MCF 10A (cell line): ENCODE data around the gene RAB3GAP2. TPM values are rescaled to one million over a fixed set of nuclear protein-coding genes. Genes with fewer than 3 reads are reported as not detected.
A peak's percentile ranks its signal among the peaks of the same experiment; 100 is the strongest.

Source experiments
- BruUV-seq: library from RNA; stranded (reverse); fragments of 400-500 nt; replicated peaks from 2 replicates; lab custom pipeline; 2021; lab: Mats Ljungman, UMichigan
- CTCF ChIA-PET: fragments of 300-600 bp; sonication (Branson Sonifier 250); formaldehyde crosslinking; extraction: SDS; loops from one replicate; lab custom pipeline; 2021; ENCODE audit warnings: antibody characterized with exemption, inconsistent platforms; lab: Yijun Ruan, JAX
- POLR2A ChIA-PET: fragments of 300-600, 350-650 bp; sonication (Branson Sonifier 250); formaldehyde crosslinking; extraction: SDS; loops from one replicate; lab custom pipeline; 2020; ENCODE audit warnings: antibody characterized with exemption, inconsistent platforms; lab: Yijun Ruan, JAX
- DNase-seq: peaks from one replicate; pipeline ENCODE4 v3.0.0-alpha.2; 2018; ENCODE audit not compliant: unreplicated experiment
- H3K27ac Mint-ChIP-seq: one replicate; pipeline ENCODE4 v1.8.0; 2022; ENCODE audit warnings: mild to moderate bottlenecking, low read depth, mixed read lengths; ENCODE audit not compliant: unreplicated experiment
- H3K27me3 Mint-ChIP-seq: one replicate; pipeline ENCODE4 v1.8.0; 2022; ENCODE audit warnings: mixed read lengths; ENCODE audit not compliant: insufficient read depth, unreplicated experiment
- H3K36me3 Mint-ChIP-seq: one replicate; pipeline ENCODE4 v1.8.0; 2022; ENCODE audit warnings: mild to moderate bottlenecking, moderate library complexity, mixed read lengths; ENCODE audit not compliant: insufficient read depth, unreplicated experiment
- H3K4me1 Mint-ChIP-seq: one replicate; pipeline ENCODE4 v1.8.0; 2022; ENCODE audit warnings: mixed read lengths; ENCODE audit not compliant: insufficient read depth, unreplicated experiment
- H3K4me3 Mint-ChIP-seq: one replicate; pipeline ENCODE4 v1.8.0; 2022; ENCODE audit warnings: mild to moderate bottlenecking, moderate library complexity, mixed read lengths; ENCODE audit not compliant: unreplicated experiment
- H3K9me3 Mint-ChIP-seq: one replicate; pipeline ENCODE4 v1.8.0; 2022; ENCODE audit warnings: mixed read lengths; ENCODE audit not compliant: unreplicated experiment
- intact Hi-C: fragments of 100-400 bp; cut with micrococcal nuclease; formaldehyde crosslinking; loops from 2 replicates; pipeline ENCODE4 v1.14.1; 2022
- total RNA-seq: library from RNA; stranded (reverse); gene quantifications from 2 replicates; pipeline ENCODE4 v1.2.3, GENCODE V29; 2022
- TF ChIP-seq, protein P1 (sequence below): fragments of 200-600 bp; IDR thresholded peaks from one replicate; pipeline ENCODE4 v1.8.0; 2022; ENCODE audit warnings: antibody characterized with exemption, mild to moderate bottlenecking; ENCODE audit not compliant: unreplicated experiment

The RAB3GAP2 gene
- total RNA-seq, 1 experiment from 2014 or later: 93.3 TPM

DNA sequence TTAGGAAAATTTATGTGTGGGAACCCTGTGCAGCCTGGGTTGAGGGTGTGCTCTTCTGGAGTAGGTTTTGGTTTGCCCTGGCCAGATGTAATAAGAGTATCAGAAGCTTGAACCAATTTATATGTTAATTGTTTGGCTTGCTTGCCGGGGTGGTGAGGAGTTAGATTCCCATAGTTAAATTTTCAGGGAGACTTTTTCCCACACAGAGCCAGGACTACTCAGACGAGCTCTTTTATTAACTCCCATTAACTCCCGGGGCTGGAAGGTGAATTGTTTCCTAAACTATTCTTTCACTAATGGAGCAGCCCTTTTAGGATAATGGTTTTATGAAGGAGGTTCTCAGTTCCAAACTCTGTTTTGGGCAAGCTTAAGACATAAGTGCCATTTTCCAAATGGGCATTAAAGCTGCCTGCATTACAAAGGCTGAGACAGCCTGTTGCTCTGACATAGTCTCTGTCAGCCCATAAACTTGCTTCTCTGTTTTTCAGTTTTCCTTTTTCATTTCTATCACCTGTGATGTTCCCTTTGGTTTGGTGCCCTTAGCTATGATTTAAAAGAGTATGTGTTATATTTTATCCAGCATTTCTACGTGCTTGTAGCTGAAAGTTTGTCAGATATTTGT lies 18.0 kb upstream of the RAB3GAP2 start:
- Mint-ChIP-seq H3K27ac (no peak overlapping the region), H3K4me3 (no peak overlapping the region), H3K9me3 (no peaks in the 10 kb centered on the region), H3K27me3 (no peaks in the 10 kb centered on the region), H3K4me1 (peaks cover 5% of the 10 kb centered on the region), H3K36me3 (no peaks in the 10 kb centered on the region)
- TF ChIP-seq, protein P1, sequence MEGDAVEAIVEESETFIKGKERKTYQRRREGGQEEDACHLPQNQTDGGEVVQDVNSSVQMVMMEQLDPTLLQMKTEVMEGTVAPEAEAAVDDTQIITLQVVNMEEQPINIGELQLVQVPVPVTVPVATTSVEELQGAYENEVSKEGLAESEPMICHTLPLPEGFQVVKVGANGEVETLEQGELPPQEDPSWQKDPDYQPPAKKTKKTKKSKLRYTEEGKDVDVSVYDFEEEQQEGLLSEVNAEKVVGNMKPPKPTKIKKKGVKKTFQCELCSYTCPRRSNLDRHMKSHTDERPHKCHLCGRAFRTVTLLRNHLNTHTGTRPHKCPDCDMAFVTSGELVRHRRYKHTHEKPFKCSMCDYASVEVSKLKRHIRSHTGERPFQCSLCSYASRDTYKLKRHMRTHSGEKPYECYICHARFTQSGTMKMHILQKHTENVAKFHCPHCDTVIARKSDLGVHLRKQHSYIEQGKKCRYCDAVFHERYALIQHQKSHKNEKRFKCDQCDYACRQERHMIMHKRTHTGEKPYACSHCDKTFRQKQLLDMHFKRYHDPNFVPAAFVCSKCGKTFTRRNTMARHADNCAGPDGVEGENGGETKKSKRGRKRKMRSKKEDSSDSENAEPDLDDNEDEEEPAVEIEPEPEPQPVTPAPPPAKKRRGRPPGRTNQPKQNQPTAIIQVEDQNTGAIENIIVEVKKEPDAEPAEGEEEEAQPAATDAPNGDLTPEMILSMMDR: no peak
- CTCF ChIA-PET: interaction anchor here (0.7 to 2.7 kb wide), 12 partner anchors 9 to 1010 kb away, joined by 3 to 34 read pairs (median 4); no protein-coding TSS in a partner anchor
- intact Hi-C loops: no loop called here
- POLR2A ChIA-PET: interaction anchor here (0.6 to 1.9 kb wide), 5 partner anchors 10 to 458 kb away, joined by 3 to 11 read pairs (median 7); partner anchors contain the start of genes MTARC2 and RAB3GAP2
- BruUV-seq: no TSS peak
- DNase-seq: no peak

DNA sequence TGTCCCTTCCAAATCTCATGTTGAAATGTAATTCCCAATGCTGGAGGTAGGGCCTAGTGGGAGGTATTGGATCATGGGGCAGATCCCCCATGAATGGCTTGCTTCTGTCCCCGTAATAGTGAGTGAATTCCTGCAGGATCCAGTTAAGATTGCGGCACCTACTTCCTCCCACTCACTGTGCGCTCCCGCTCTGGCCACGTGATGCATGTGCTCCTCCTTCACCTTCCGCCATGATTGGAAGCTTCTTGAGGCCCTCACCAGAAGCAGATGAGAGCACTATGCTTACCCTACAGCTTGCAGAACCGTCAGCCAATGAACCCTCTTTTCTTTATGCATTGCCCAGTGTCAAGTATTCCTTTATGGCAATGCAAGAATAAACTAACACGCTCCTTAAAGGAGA lies 14.9 kb upstream of the RAB3GAP2 start:
- no peak overlapping the region for H3K27ac Mint-ChIP-seq
- ChIA-PET CTCF (interaction anchor here (0.6 to 14.1 kb wide), 9 partner anchors 10 to 523 kb away, joined by 3 to 329 read pairs (median 6); partner anchors contain the start of gene RAB3GAP2), POLR2A (interaction anchor here (1.4 to 1.7 kb wide), 2 partner anchors 9 to 14 kb away, joined by 3 read pairs; partner anchors contain the start of gene RAB3GAP2)
- no peak overlapping the region for H3K4me3 Mint-ChIP-seq
- intact Hi-C loops: no loop called here
- no peak for DNase-seq
- BruUV-seq: no TSS peak
- H3K27me3 Mint-ChIP-seq: no peaks in the 10 kb centered on the region
- peaks cover 5% of the 10 kb centered on the region for H3K4me1 Mint-ChIP-seq
- TF ChIP-seq, protein P1: no peak
- no peaks in the 10 kb centered on the region for H3K36me3 Mint-ChIP-seq
- no peaks in the 10 kb centered on the region for H3K9me3 Mint-ChIP-seq

GRCh38 chr1:220283625-220284024 lies 11.4 kb upstream of the RAB3GAP2 start:
- no TSS peak for BruUV-seq
- Mint-ChIP-seq H3K9me3 (no peaks in the 10 kb centered on the region), H3K27ac (no peak overlapping the region), H3K36me3 (no peaks in the 10 kb centered on the region), H3K4me1 (no peaks in the 10 kb centered on the region), H3K4me3 (no peak overlapping the region), H3K27me3 (no peaks in the 10 kb centered on the region)
- ChIA-PET POLR2A (interaction anchor here (0.5 to 1.4 kb wide), 4 partner anchors 8 to 492 kb away, joined by 3 to 10 read pairs (median 3); no protein-coding TSS in a partner anchor), CTCF (interaction anchor here (0.6 to 14.1 kb wide), 8 partner anchors 12 to 754 kb away, joined by 3 to 329 read pairs (median 6); no protein-coding TSS in a partner anchor)
- intact Hi-C loops: no loop called here
- TF ChIP-seq, protein P1: no peak
- no peak for DNase-seq

- CTCF ChIA-PET: interaction anchor here (0.6 to 14.1 kb wide), 117 partner anchors 9 to 1209 kb away, joined by 3 to 329 read pairs (median 5); partner anchors contain the start of genes MTARC1, MTARC2 and RAB3GAP2
- TF ChIP-seq, protein P1: peak; percentile 93
- intact Hi-C loops: loop anchor here (1.0 kb wide), 4 partner anchors 399 to 522 kb away; no protein-coding TSS in a partner anchor
Observed at GRCh38 chr1:220281159-220281574, 8.9 kb upstream of the RAB3GAP2 start.

More at GRCh38 chr1:220281159-220281574, 8.9 kb upstream of the RAB3GAP2 start:
- peak; percentile 77 for DNase-seq
- peaks cover 13% of the 10 kb centered on the region for H3K27me3 Mint-ChIP-seq
- no peaks in the 10 kb centered on the region for H3K36me3 Mint-ChIP-seq
- H3K4me3 Mint-ChIP-seq: no peak overlapping the region
- POLR2A ChIA-PET: interaction anchor here (0.6 to 3.4 kb wide), 11 partner anchors 10 to 494 kb away, joined by 3 to 19 read pairs (median 3); partner anchors contain the start of gene RAB3GAP2
- no TSS peak for BruUV-seq
- no peaks in the 10 kb centered on the region for H3K9me3 Mint-ChIP-seq
- H3K4me1 Mint-ChIP-seq: no peaks in the 10 kb centered on the region
- H3K27ac Mint-ChIP-seq: no peak overlapping the region
